RKO (cell line): ENCODE results near the gene STAC.

Source experiments
- DNase-seq: peaks from one replicate; pipeline ENCODE4 v3.0.0-alpha.2; 2016; ENCODE audit warnings: low spot score

The STAC gene

GRCh38 chr3:36380221-36381031 is at the start of gene STAC:
TSS of gene STAC (plus strand) at chr3:36380504. CDS start at chr3:36380644, 140 bp downstream.
- no peak for DNase-seq

GRCh38 chr3:36332139-36332538 is 48.2 kb upstream of the STAC start:
- DNase-seq: no peak

GRCh38 chr3:36362216-36362615 is 18.1 kb upstream of the STAC start:
- no peak for DNase-seq

GRCh38 chr3:36362973-36363372 is 17.3 kb upstream of the STAC start:
- DNase-seq: peak; percentile 65

DNA sequence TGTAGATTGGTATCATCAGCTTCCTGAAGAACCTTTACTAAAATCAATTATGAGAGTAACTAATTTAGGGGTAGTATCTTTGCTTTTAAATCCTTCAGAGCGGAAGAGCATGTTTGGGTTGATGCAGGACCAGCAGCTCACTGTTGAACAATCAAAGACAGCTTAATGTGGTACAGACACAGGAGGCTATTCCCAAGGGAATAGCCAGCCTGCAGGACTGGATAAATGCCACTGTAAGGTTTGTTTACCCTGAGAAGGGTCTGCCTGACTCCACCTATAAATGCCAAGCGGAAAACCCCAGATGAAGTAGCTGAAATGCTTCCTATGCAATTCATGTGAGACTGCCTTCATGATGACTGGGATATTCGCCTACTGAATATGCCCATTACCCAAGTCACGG is 16.0 kb upstream of the STAC start:
- DNase-seq: no peak

- no peak for DNase-seq
Observed at GRCh38 chr3:36365829-36366228, 14.5 kb upstream of the STAC start.

GRCh38 chr3:36366308-36366707 is 14.0 kb upstream of the STAC start:
- no peak for DNase-seq

GRCh38 chr3:36367912-36368573 is 12.3 kb upstream of the STAC start:
- no peak for DNase-seq

DNA sequence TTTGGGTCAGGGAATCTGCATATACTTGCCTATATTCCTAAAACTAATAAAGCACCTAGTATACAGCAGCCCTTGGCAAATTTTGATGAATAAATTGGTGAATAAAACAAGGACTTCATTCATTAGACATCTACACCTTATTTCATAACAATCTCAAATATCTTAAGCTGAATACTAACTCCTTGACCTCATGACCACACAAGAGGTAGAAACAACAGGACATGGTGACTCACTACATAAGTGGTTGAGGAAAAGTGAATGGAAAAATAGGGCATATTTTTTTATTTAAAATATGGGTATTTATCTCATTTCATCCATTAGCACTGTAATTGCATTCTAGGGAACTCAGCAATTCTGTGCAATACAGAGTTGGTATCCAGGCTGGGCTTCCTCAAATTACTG is 7.8 kb upstream of the STAC start:
- DNase-seq: no peak

DNA sequence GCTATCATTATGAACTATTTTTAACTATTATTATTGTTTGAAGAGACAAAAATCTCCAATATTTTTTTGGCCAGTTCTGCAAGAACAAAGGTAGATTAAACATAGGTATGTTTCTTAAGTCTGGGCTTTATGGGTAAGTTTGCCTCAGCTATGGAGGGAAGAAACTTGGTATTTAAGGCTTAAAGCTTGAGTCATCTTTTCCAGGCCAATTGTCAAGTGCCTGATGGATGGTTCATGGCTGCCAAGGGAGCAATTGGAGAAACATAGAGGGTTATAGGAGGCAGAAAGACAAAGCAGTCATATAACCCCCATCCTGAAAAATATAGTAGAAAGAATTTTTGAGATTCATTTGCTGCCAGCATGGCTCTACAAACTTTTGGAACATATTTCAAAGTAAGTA is 7.2 kb upstream of the STAC start:
- DNase-seq: peak; percentile 0

DNA sequence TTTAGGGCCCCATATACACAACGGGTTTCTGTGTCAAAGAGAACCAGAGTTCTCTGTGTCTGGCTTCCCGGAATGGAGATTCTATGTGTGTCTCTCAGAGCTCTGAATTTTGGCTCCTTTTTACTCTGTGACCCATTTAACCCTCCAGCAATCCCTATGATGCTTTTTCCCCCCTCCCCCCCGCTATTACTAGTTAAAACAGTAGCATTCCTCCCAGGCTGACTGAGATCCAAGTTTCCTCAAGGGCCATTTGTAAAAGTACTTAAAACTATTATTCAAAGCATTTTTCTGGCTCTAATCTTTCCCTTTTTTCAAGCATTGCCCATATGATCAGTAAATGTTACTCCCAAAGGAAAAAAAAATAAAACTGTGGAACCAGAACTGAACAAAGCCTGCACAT is 6.6 kb upstream of the STAC start:
- no peak for DNase-seq

- no peak for DNase-seq
Observed at GRCh38 chr3:36379872-36380220, 458 bp upstream of the STAC start.

DNA sequence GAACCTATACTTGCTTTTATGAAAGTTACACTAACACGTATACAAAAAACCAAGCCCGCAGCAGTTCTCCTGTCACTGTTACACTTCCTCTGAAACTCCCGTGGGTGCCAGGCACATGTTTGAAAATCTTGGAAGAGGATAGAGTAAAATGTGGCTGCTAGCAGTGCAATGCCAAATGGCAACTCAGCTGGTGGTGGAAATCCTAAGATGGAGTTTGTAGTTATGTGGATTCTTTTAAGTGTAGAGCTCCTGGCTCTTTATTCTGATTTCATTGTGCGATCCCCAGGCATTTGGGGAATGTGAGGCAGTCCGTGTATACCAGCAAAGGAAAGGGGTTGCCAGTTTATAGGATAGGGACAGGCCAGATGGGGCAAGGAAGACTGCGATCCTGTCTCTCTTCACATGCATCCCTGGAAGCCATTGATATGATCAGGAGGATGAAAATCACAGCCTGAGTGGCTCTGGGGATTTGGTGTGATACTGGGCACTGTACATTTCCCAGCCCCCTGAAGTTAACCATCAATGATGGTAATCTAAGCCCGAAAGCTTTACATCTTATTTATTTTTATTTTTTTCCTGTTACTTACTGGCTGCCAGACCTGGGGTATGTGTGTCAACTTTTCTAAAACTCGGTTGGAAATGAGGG is 1.1 kb downstream of the STAC start:
- DNase-seq: no peak

GRCh38 chr3:36393563-36393962 is 13.3 kb downstream of the STAC start:
- no peak for DNase-seq

- DNase-seq: no peak
Observed at GRCh38 chr3:36394176-36394575, 13.9 kb downstream of the STAC start.

GRCh38 chr3:36397841-36398240 is 17.5 kb downstream of the STAC start:
- DNase-seq: no peak

GRCh38 chr3:36399933-36400332 is 19.6 kb downstream of the STAC start:
- no peak for DNase-seq

- no peak for DNase-seq
Observed at GRCh38 chr3:36401056-36401455, 20.8 kb downstream of the STAC start.

DNA sequence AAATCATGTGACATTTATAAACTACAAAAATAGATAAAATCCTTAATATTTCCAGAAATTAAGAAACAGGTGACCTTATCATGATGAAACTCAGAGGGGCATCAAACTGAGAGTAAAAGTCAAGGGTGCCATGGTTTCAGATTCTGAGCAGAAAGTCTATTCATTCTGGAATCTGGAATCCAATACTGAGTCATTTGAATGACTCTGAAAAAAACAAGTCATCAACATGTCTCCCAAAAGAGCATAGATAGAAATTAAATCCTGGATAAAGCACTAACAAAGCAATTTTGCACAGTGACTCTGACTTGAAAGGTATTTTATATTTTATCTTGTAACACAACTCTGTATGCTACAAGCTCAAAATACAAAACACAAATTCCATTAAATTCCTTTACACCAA is 23.4 kb downstream of the STAC start:
- DNase-seq: no peak

GRCh38 chr3:36405190-36405589 is 24.9 kb downstream of the STAC start:
- DNase-seq: no peak

GRCh38 chr3:36408146-36408545 is 27.8 kb downstream of the STAC start:
- DNase-seq: no peak

DNA sequence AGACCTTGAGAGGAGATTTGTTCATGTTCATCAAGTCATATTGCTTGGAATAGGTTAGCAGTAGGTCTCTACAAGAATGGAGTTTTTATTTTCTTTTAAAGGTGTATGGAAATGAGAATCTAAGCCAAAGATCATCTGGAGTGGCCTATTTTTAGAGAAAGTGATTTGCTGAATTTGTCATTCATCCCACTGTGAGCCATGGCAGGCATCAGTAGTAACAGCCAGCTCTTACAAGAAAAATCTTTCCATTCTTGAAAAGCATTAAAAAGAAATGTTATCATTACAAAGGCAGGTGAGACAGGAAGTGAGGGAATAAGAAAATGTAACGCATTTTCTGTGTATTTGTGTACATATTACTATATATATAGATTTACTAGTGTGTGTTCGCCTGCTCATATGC is 29.6 kb downstream of the STAC start:
- no peak for DNase-seq

GRCh38 chr3:36411587-36411986 is 31.3 kb downstream of the STAC start:
- DNase-seq: no peak
